ENCODE measurements around the gene OSBPL7.

DNA sequence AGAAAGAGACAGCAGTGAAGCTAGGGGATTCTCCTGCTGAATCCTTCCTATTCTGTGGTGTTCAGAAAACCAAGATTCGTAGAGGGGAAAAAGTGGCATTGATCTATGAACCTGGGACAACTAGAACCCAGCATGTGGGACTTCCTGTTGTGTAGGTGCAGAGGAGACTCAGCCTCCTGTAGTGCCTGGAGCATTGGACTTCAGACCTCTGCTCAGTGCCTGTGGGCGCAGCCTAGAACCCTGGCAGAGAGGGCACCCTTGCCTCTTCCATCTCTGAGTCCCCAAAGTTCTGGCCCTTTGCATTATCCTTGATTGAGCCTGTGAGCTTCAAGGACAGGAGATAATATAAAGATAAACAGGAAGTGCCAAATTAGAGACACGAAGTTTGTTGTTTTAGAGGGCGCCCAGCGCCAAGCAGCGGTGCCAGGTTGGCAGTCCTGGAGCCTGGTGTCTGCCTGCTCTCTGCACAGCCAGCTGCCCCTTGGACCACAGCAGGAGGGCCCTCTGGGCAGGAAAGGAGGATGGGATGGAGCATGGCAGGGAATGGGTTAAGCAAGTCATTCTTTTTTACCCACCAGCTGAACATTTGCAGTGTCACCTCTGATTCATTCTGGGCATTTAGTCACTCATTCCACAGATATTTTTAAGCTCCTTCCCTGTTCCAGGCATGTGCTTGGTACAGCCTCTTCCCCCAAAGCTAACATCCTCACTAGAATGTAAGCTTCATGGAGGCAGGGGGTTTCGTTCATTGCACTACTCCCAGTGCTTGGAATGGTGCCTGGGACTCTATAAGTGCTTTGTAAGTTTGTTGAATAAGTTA lies 41.2 kb upstream of the OSBPL7 start:
- TF ChIP-seq, protein P1, sequence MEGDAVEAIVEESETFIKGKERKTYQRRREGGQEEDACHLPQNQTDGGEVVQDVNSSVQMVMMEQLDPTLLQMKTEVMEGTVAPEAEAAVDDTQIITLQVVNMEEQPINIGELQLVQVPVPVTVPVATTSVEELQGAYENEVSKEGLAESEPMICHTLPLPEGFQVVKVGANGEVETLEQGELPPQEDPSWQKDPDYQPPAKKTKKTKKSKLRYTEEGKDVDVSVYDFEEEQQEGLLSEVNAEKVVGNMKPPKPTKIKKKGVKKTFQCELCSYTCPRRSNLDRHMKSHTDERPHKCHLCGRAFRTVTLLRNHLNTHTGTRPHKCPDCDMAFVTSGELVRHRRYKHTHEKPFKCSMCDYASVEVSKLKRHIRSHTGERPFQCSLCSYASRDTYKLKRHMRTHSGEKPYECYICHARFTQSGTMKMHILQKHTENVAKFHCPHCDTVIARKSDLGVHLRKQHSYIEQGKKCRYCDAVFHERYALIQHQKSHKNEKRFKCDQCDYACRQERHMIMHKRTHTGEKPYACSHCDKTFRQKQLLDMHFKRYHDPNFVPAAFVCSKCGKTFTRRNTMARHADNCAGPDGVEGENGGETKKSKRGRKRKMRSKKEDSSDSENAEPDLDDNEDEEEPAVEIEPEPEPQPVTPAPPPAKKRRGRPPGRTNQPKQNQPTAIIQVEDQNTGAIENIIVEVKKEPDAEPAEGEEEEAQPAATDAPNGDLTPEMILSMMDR (IDR thresholded peaks at IDR 0.05 in 4 of 5, conservative IDR thresholded peaks at IDR 0.05 in 1 of 5) = no peak
- no peak for TF ChIP-seq POLR2A (IDR thresholded peaks at IDR 0.05)
